Mammary epithelial cell (primary cell): ENCODE data around the gene TMEM175.

Experiments
- EZH2 ChIP-seq: IDR thresholded peaks from 2 replicates; pipeline ENCODE4 v1.6.1; 2012; ENCODE audit warnings: low read length, inconsistent platforms, borderline replicate concordance
- TF ChIP-seq, protein P1 (sequence below), 2 donors: IDR thresholded peaks in 1 of 2; conservative IDR thresholded peaks in 1 of 2; 2 replicates each; pipeline ENCODE4 v1.5.1; 2011 to 2012; ENCODE audit warnings: inconsistent platforms in 2 of 2, low read length in 2 of 2, mild to moderate bottlenecking in 2 of 2, control low read depth in 1 of 2, low read depth in 1 of 2; ENCODE audit not compliant: insufficient read depth in 1 of 2; ENCODE audit errors: extremely low read depth in 1 of 2

DNA sequence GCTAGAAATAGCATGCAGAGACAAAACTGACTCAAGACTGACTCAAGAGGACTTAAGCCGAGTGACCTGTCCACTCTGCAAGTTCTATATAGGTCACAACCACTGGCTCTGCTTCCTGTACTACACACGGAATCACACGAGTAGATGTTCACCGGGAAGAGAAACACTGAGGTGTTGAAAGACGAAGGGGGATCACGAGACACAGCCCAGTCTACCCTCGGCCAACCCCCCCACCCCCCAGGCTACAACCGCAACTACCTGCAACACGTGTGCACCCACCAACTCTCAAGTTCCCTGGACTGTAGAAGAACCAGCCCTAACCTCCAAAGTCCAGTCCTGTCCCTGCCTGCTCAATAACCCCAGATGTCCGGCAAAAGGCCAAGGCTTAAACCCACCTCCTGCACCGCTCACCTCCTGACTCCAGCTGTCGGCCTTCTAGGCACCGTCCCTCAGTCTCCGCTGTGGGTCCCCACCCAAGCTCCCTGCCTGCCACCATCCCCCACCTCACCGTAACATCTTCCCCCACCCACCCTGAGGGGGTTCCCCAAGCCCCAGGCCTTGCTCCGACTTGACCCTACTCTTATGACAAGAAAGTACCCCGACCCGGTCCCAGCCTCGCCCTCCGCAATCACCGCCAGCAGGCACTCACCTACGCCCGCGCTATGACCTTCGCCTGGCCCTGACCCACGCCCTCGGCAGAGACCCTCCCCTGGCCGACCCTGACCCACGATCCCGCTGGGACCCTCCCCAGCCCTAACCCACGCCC, 883 bp upstream of the TMEM175 start:
- TF ChIP-seq, protein P1, sequence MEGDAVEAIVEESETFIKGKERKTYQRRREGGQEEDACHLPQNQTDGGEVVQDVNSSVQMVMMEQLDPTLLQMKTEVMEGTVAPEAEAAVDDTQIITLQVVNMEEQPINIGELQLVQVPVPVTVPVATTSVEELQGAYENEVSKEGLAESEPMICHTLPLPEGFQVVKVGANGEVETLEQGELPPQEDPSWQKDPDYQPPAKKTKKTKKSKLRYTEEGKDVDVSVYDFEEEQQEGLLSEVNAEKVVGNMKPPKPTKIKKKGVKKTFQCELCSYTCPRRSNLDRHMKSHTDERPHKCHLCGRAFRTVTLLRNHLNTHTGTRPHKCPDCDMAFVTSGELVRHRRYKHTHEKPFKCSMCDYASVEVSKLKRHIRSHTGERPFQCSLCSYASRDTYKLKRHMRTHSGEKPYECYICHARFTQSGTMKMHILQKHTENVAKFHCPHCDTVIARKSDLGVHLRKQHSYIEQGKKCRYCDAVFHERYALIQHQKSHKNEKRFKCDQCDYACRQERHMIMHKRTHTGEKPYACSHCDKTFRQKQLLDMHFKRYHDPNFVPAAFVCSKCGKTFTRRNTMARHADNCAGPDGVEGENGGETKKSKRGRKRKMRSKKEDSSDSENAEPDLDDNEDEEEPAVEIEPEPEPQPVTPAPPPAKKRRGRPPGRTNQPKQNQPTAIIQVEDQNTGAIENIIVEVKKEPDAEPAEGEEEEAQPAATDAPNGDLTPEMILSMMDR (conservative IDR thresholded peaks at IDR 0.05 in 1 of 2, IDR thresholded peaks at IDR 0.05 in 1 of 2; ENCODE audit: extremely low read depth in 1 of 2, insufficient read depth in 1 of 2, low read depth in 1 of 2, low read length in 2 of 2): no peak
- TF ChIP-seq EZH2: no peak
